Loucy (cell line): ENCODE data around the gene TAF4.

Source experiments
- CTCF ChIP-seq: fragments of 200-600 bp; sonication (generic); conservative IDR thresholded peaks from 2 replicates; pipeline ENCODE4 v1.5.1; 2014; ENCODE audit warnings: mild to moderate bottlenecking, antibody characterized with exemption, low read length
- EZH2phosphoT487 ChIP-seq: fragments of 200-600 bp; IDR thresholded peaks from 2 replicates; pipeline ENCODE4 v1.6.1; 2018; ENCODE audit warnings: antibody characterized with exemption, mild to moderate bottlenecking, moderate library complexity, borderline replicate concordance

- TF ChIP-seq CTCF (peak; percentile 92), EZH2phosphoT487 (no peak)
Measured at GRCh38 chr20:62025832-62026563, 39.7 kb downstream of the TAF4 start.
